ENCODE data around the gene FAM83B.

FAM83B gene

GRCh38 chr6:54897462-54898189 lies 51.1 kb downstream of the FAM83B start:
- no peak for DNase-seq (ENCODE audit: low read depth)
- TF ChIP-seq POLR2A (IDR thresholded peaks at IDR 0.05; ENCODE audit: extremely low read depth, insufficient read length) (no peak), CTCF (IDR thresholded peaks at IDR 0.05; ENCODE audit: low read depth, low read length) (no peak), MAX (IDR thresholded peaks at IDR 0.05; ENCODE audit: low read depth, low read length) (no peak), MYC (IDR thresholded peaks at IDR 0.05; ENCODE audit: low read depth, low read length) (no peak)
- no peak overlapping the region for H3K4me3 ChIP-seq (ENCODE audit: low read depth, low read length)

- H3K4me3 ChIP-seq (ENCODE audit: low read depth, low read length): no peak overlapping the region
- DNase-seq (ENCODE audit: low read depth): no peak
- TF ChIP-seq MYC (IDR thresholded peaks at IDR 0.05; ENCODE audit: low read depth, low read length): no peak
- TF ChIP-seq CTCF (IDR thresholded peaks at IDR 0.05; ENCODE audit: low read depth, low read length): no peak
- no peak for TF ChIP-seq POLR2A (IDR thresholded peaks at IDR 0.05; ENCODE audit: extremely low read depth, insufficient read length)
- TF ChIP-seq MAX (IDR thresholded peaks at IDR 0.05; ENCODE audit: low read depth, low read length): no peak
Observed at GRCh38 chr6:54898767-54899166, 52.2 kb downstream of the FAM83B start.

- DNase-seq (ENCODE audit: low read depth): no peak
- TF ChIP-seq POLR2A (IDR thresholded peaks at IDR 0.05; ENCODE audit: extremely low read depth, insufficient read length) (no peak), CTCF (IDR thresholded peaks at IDR 0.05; ENCODE audit: low read depth, low read length) (no peak), MYC (IDR thresholded peaks at IDR 0.05; ENCODE audit: low read depth, low read length) (no peak), MAX (IDR thresholded peaks at IDR 0.05; ENCODE audit: low read depth, low read length) (no peak)
- H3K4me3 ChIP-seq (ENCODE audit: low read depth, low read length): no peak overlapping the region
Observed at GRCh38 chr6:54899442-54899841, 52.9 kb downstream of the FAM83B start.

- no peak for DNase-seq (ENCODE audit: low read depth)
- H3K4me3 ChIP-seq (ENCODE audit: low read depth, low read length): no peak overlapping the region
- TF ChIP-seq MAX (IDR thresholded peaks at IDR 0.05; ENCODE audit: low read depth, low read length): no peak
- TF ChIP-seq MYC (IDR thresholded peaks at IDR 0.05; ENCODE audit: low read depth, low read length): no peak
- no peak for TF ChIP-seq CTCF (IDR thresholded peaks at IDR 0.05; ENCODE audit: low read depth, low read length)
- TF ChIP-seq POLR2A (IDR thresholded peaks at IDR 0.05; ENCODE audit: extremely low read depth, insufficient read length): no peak
Observed at GRCh38 chr6:54899986-54900385, 53.4 kb downstream of the FAM83B start.

GRCh38 chr6:54900666-54901065 lies 54.1 kb downstream of the FAM83B start:
- TF ChIP-seq POLR2A (IDR thresholded peaks at IDR 0.05; ENCODE audit: extremely low read depth, insufficient read length) (no peak), MYC (IDR thresholded peaks at IDR 0.05; ENCODE audit: low read depth, low read length) (no peak), CTCF (IDR thresholded peaks at IDR 0.05; ENCODE audit: low read depth, low read length) (no peak), MAX (IDR thresholded peaks at IDR 0.05; ENCODE audit: low read depth, low read length) (no peak)
- H3K4me3 ChIP-seq (ENCODE audit: low read depth, low read length): no peak overlapping the region
- no peak for DNase-seq (ENCODE audit: low read depth)

Data from NB4 (cell line).